Measurements from ENCODE around the gene RAB35.

DNA sequence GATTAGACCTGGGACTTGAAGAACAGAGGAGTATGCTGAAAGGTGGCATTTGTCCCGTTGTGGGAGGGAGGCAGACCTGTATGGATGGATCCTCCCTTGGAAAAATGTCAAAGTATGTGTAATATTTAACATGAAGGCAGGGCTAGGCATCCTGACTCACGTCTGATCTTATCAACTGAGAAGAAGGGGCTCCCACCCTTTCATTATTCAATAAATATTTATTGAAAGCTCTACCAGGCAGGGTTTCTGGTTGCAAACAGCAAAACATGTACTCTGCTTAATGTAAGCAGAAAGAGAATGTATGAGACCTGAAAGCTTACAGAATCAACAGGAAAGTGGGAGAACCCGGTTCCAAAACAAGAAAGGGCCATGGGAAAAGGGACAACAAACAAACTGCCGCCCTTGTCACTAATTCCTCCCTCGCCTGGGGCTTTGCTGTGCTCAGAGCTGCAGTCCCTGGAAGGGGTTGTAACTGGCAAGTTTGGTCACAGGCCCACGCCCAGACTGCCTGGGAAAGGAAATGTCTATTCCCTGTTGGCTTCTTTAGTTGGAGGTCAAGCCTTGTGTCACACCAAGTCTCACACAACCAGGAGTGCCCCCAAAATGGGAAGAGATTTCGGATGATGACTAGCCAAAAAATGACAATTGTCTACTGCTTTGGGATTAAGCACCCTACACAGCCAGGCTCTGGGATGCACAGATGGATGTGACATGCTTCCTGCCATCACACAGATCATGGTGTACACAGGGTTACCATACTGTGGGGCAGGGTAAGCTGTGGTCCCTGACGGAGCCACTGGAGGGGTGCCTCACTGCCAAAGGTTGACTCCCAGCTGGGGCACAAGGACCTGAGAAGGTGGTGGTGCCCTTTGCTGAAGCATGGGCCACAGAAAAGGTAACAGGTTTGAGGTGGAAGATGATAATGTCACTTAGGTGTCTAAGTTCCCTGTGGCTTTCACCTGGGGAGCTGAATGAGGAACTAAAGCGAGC lies 36.8 kb downstream of the RAB35 start:
- TF ChIP-seq POLR2AphosphoS5 (IDR thresholded peaks at IDR 0.05; ENCODE audit: insufficient read depth in 1 of 2, low read depth in 1 of 2) (peak in 1 of 2 donors; percentile 36), POLR2A (IDR thresholded peaks at IDR 0.05) (no peak)

Data from vagina (tissue), 2 donors.